Measurements from ENCODE around the gene IMMP1L. TPM values are rescaled to one million over a fixed set of nuclear protein-coding genes. Genes with fewer than 3 reads are reported as not detected.

The IMMP1L gene
- total RNA-seq, 1 experiment from 2014 or later: 38.5 TPM

DNA sequence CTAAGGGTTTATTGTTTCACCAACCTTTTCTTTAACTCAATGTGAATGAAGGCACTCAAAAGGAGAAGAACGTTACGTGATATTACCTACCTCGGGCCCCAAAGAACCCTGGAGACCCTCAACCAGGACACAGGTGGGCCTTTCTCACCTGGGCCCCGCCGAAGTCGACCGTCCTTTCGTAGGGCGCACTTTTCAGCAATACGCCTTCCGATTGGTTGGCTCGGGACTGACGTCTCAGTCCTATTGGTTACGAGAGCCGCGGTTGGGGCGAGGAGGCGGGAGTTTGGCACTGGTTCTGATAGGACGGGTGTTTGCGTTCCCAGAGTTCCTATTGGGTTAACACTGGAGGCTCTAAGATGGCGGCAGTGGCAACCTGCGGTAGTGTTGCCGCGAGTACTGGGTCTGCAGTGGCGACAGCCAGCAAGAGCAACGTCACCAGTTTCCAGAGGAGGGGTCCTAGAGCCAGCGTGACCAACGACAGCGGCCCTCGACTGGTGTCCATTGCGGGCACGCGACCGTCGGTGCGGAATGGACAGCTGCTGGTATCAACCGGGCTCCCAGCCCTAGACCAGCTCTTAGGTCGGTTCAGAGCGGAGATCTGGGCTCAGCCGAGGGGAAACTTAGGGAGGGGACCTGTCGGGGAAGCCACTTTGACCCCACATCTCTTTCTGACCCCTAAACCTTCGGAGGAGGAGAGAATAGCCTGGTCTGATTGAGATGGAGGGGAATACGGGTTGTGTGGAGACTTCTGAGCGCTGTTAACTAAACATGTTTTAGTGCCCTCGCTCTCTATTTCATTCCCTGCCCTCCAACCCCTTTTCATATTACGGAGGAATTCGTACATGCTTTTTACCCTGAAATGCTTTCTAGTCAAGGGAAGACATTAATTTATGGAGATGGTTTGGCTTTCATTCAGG is at the start of gene IMMP1L, which contains the start of gene ELP4 (continued):
- TF ChIP-seq POLR2A (IDR thresholded peaks at IDR 0.05; ENCODE audit: borderline replicate concordance, extremely low read depth, insufficient read depth, insufficient read length): peak; percentile 70
- peak; percentile 98 for TF ChIP-seq SP1 (IDR thresholded peaks at IDR 0.05; ENCODE audit: low read depth)
- no peak for TF ChIP-seq ELF1 (IDR thresholded peaks at IDR 0.05; ENCODE audit: borderline replicate concordance, low read depth)
- TF ChIP-seq EGR1 (IDR thresholded peaks at IDR 0.05; ENCODE audit: low read depth): no peak
- TF ChIP-seq RAD21 (IDR thresholded peaks at IDR 0.05; ENCODE audit: low read depth): no peak
- TF ChIP-seq JUND (IDR thresholded peaks at IDR 0.05): no peak
- no peak for TF ChIP-seq TCF7L2 (IDR thresholded peaks at IDR 0.05; ENCODE audit: borderline replicate concordance, extremely low read depth, insufficient read depth, insufficient read length)

DNA sequence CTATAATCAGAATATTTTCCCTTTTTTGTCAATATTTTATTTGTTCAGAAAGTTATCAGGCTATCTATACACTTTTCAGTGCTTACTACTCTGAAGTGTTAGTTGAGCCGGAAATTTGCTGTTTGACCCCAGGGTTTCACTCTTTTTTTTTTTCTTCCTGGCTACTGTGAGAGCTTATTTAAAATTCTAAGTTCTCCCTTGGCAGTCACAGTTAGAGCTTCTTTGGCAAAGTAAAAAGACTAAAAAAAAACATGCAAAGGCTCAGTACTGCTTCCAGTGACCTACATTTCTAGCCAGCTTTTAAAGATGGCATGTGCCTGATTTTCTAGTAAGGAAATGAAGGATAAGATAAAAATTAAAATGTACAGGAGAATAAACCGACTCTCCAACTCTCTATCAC is 48.6 kb upstream of the IMMP1L start:
- Histone ChIP-seq H3K4me1 (ENCODE audit: control insufficient read depth in 1 of 2, insufficient read depth in 2 of 2, low read length in 2 of 2) (no peaks in the 10 kb centered on the region), H3K9ac (ENCODE audit: low read length) (no peak overlapping the region), H3K36me3 (ENCODE audit: control insufficient read depth in 1 of 2, insufficient read depth in 2 of 2, low read length in 2 of 2) (no peaks in the 10 kb centered on the region), H3K9me3 (ENCODE audit: control insufficient read depth in 1 of 2, insufficient read depth in 1 of 2, low read depth in 1 of 2, low read length in 2 of 2) (no peaks in the 10 kb centered on the region), H3K27me3 (ENCODE audit: insufficient read depth, low read length) (no peaks in the 10 kb centered on the region), H3K4me2 (ENCODE audit: low read length) (no peak overlapping the region), H4K20me1 (ENCODE audit: insufficient read depth) (no peaks in the 10 kb centered on the region), H2AFZ (ENCODE audit: low read depth, low read length, poor library complexity, severe bottlenecking) (no peak overlapping the region), H3K79me2 (ENCODE audit: insufficient read depth, low read length) (no peaks in the 10 kb centered on the region), H3K4me3 (replicated peaks in 1 of 2; ENCODE audit: low read depth in 1 of 2, low read length in 2 of 2) (no peak overlapping the region), H3K27ac (ENCODE audit: low read depth, low read length) (no peak overlapping the region), H3K9me2 (ENCODE audit: insufficient read depth) (no peaks in the 10 kb centered on the region)
- no peak for DNase-seq (ENCODE audit: low read depth, low spot score)
- RAD21 ChIA-PET (ENCODE audit: low non-redundant PET in 1 of 2, low total read pairs in 2 of 2, uncharacterized antibody in 2 of 2, unreplicated experiment in 2 of 2): no interaction called here
- CTCF ChIA-PET: interaction anchor here (1.6 kb wide), 1 partner anchor 83 kb away, joined by 4 read pairs; no protein-coding TSS in a partner anchor
- no peak for ATAC-seq
- POLR2A ChIA-PET: no interaction called here
- no TSS peak for BruUV-seq (replicated peaks)
- intact Hi-C loops (cut with micrococcal nuclease): no loop called here
- TF ChIP-seq ZNF274 (IDR thresholded peaks at IDR 0.05; ENCODE audit: low read depth, low read length) (no peak), EZH2 (IDR thresholded peaks at IDR 0.05) (no peak), FOSL1 (IDR thresholded peaks at IDR 0.05; ENCODE audit: low read depth) (no peak), EGR1 (IDR thresholded peaks at IDR 0.05; ENCODE audit: low read depth) (no peak), SIN3A (IDR thresholded peaks at IDR 0.05; ENCODE audit: low read depth) (no peak), ZFX (IDR thresholded peaks at IDR 0.05) (no peak), TCF7L2 (IDR thresholded peaks at IDR 0.05; ENCODE audit: borderline replicate concordance, extremely low read depth, insufficient read depth, insufficient read length) (no peak), POLR2A (IDR thresholded peaks at IDR 0.05; ENCODE audit: borderline replicate concordance, extremely low read depth, insufficient read depth, insufficient read length) (no peak), CEBPB (IDR thresholded peaks at IDR 0.05; ENCODE audit: low read depth) (no peak), RAD21 (IDR thresholded peaks at IDR 0.05; ENCODE audit: low read depth) (no peak), SP1 (IDR thresholded peaks at IDR 0.05; ENCODE audit: low read depth) (no peak)
- TF ChIP-seq, protein P1, sequence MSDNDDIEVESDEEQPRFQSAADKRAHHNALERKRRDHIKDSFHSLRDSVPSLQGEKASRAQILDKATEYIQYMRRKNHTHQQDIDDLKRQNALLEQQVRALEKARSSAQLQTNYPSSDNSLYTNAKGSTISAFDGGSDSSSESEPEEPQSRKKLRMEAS (IDR thresholded peaks at IDR 0.05): no peak
- TF ChIP-seq, protein P2, sequence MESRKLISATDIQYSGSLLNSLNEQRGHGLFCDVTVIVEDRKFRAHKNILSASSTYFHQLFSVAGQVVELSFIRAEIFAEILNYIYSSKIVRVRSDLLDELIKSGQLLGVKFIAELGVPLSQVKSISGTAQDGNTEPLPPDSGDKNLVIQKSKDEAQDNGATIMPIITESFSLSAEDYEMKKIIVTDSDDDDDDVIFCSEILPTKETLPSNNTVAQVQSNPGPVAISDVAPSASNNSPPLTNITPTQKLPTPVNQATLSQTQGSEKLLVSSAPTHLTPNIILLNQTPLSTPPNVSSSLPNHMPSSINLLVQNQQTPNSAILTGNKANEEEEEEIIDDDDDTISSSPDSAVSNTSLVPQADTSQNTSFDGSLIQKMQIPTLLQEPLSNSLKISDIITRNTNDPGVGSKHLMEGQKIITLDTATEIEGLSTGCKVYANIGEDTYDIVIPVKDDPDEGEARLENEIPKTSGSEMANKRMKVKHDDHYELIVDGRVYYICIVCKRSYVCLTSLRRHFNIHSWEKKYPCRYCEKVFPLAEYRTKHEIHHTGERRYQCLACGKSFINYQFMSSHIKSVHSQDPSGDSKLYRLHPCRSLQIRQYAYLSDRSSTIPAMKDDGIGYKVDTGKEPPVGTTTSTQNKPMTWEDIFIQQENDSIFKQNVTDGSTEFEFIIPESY (IDR thresholded peaks at IDR 0.05; ENCODE audit: extremely low read depth, insufficient replicate concordance, low read length): no peak

Measured in HCT116 (cell line).